Measurements from ENCODE around the gene PMM2.
"Not testable (repeated sequence)": the region's sequence is repeated elsewhere in the genome, so short reads cannot be mapped to it uniquely, and the experiment has no call there.

The PMM2 gene

DNA sequence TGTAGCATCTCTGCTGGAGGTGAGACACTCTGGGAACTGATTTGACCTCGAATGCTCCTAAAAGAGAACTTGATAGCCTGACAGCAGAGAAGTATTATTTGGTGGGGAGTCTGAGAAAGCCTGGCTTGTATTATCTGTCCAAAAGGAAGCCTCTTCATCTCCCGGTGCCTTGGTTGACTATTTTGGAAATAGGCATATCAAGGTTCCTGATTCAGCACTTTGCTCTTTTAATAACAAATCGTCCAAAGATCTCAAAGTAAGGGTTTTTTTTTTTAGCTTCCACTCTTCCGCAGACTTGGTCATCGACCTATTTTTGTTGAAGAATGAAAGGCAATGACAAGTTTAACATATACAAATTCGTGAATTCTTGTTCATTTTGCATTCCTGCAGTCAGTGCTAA, 15.0 kb upstream of the PMM2 start:
- no peak for DNase-seq (ENCODE audit: low read depth in 2 of 2)

DNA sequence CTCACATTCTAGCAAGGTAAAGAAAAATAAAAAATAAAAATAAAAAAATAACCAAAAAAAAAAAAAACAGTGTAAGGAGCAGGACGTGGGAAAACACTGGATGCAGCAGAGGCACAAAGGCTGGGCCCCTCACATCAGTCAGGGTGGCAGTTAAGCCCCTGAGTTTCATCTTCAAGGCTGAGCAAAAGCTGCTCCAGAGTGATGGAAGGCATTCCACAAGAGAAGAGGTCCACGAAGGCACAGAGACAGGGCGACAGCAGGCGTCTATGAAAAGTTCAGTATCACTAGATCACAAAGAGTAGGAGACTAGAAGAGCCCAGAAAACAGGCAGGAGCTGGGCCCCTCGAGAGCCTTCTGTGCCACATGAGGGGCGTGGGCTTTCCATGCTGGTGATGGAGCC, 12.2 kb upstream of the PMM2 start:
- DNase-seq (ENCODE audit: low read depth in 2 of 2) = no peak

DNA sequence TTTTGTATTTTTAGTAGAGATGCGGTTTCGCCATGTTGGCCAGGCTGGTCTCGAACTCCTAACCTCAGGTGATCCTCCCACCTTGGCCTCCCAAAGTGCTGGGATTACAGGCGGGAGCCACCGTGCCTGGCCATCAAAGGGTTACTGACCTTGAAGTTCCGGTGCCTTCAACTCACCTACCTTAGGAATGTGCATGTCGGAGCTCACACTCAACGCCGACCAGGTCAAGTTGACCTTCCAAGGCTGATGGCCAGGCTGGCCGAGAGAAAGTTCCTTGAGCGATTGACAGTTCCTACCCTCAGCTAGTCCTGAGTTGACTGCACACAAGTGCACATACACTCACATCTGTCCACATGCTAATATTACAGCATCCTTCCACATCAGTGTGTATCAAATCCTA, 11.3 kb upstream of the PMM2 start:
- not testable (repeated sequence) for DNase-seq (ENCODE audit: low read depth in 2 of 2)

DNA sequence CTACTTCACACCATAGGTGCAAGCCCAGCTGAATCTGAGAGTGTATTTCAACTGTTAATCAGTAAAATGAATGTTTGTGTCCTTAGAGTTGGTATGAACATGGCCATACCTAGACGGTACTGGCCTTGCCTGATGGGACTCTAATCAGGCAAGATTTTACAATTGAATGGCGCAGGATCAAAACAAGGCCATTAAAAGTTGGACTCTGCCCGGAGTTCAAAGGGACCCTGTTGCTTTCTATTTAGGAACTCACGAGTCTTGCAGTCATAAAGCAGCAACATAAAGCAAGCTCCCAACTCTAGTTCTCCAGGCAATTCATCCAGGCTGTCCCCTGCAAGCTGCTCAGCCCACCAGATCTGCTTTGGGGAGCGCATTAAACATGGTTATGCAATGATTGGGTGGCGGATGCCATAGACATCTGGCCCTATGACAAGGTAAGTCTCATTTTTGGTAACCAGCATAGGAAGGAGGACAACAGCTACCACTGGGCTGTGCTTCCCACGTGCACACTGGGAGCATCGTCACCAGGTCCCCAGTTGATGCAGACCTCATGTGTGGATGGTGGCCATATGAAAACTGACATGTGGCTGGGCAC, 9.0 kb upstream of the PMM2 start:
- DNase-seq (ENCODE audit: low read depth in 2 of 2) = no peak

DNA sequence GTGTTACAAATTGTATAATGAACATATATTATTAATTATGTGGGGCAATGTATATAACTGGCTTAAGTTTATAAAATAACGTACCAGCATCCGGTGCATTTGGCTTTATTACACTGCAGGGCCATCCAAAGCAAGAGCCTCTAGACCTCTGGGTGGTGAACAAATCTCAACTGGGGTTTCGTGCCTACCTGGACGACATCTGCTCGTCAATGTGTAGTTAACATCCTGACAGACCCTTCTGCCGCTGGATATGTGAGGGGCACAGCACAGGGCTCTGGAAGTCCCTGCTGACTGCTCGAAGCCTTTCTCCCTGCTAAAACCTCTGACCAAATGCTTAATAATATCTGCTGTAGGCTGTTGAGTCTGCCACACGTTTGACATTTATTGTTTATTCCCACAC, 2.5 kb upstream of the PMM2 start:
- DNase-seq (ENCODE audit: low read depth in 2 of 2) = no peak

DNA sequence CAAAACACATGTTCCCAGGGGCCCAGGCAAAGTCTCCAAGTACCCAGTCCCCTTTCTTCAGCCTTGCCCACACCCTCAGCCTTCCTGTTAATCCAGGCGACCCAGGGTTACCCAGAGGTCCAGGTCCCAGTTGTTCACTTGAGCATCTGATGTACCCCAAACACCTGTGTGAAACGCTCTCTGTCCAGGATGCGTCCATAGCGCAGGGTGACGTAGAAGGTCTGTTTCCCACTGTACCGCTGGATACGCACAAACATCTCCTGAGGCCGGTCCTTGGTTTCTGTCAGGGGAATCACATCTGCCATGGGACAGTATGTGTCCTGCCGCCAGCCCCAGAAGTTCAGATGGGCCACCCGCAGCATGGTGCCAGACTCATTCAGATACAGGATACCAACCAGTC, 1.8 kb upstream of the PMM2 start:
- no peak for DNase-seq (ENCODE audit: low read depth in 2 of 2)

DNA sequence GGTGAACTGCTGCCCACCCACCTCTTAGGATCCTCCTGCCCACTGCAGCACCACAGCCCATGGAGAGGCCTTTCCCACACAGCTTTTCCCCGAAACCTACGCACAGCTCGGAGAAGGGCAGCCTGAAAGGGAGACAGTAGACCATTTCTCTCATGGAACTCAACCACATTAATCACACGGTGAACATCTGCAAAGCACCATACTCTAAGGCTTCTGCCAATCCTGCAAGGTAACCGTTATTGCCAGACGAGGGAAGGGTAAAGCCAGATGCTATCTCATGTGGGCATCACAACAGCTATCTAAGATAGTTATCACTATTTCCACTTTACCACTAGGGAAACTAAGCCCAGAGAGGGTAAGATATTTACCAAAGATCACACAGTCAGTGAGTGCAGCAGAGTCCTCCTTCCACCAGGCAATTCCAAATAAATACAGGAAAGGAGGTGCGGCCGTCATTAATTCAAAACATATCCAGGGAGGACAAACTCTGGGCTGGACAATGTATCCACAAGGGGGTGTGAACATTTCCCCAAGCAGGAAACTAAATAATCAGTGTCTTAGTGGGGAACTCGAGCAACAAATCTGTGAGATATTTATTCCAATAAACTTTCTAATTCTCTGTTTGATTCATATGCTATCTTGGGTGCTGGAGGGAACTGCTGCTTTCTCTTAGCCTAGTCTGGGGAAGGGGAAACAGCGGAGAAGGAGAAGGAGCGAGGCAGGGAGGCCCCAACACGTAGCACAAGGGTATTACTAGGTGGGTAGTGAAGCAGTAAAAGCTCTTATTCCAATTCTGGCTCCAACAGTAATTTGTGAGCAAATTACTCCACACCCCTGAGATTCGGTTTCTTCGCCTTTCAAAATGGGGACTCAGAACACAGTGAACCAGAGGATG, 923 bp upstream of the PMM2 start:
- DNase-seq (ENCODE audit: low read depth in 2 of 2) = no peak

DNA sequence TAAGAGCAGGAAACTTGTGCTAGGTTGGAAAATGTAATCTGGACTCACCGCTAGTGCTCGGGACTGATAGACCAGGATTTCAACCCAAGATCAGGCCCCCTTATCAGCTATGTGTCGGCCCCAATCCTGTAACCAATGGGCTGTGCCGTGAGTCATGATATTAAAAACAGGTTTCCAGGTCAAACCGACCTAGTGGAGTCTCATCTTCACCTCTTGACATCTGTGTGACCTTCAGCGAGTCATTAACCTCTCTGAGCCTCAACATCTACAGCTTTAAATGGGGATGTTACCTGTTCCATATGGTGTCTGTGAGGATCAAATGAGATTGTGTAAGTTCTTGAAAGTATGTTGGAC, 512 bp downstream of the PMM2 start:
- DNase-seq (ENCODE audit: low read depth in 2 of 2) = no peak

DNA sequence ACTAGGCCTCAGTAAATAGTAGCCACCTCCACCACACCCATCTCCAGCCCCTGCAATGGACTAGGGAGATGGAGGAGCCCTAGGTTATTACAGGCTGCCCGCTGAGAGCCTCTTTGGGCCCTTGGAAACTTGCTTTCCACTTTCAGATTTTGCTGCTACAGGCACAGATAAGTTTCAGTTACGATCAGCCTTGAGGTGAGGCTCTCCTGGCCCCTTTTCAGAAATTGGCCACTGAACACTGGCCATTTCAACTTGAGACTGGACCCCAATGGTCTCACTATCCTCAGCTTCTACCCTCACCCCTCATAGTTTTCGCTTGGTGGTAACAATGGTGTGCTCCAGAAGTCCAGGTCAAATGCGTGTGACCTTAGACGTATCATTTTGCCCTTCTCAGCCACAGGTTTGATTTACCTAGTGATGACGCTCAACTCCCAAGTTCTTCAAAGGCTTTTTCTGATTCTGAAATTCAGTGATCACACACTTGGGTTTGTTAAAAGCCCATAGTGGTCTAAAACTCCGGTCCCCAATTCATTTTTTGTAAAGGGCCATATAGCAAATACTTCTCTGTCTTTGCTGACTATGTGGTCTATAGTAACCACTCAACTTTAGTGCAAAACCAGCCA, 1.0 kb downstream of the PMM2 start:
- DNase-seq (ENCODE audit: low read depth in 2 of 2) = no peak

DNA sequence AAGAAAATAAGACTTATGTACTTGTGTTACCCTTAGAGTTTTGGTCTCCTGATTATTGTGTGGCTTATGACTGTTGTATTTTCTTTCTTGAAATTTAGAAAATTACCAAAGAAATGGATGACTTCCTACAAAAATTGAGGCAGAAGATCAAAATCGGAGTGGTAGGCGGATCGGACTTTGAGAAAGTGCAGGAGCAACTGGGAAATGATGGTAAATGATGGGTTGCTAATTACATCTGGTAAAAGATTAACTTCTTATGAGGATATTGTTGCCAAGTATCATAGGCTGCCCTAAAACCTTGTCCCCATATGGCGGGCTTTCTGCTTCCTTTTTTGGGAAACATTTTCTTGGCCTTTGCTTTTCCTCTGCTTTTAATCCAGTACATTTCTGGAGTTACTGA, 4.1 kb downstream of the PMM2 start:
- DNase-seq (ENCODE audit: low read depth in 2 of 2) = no peak

DNA sequence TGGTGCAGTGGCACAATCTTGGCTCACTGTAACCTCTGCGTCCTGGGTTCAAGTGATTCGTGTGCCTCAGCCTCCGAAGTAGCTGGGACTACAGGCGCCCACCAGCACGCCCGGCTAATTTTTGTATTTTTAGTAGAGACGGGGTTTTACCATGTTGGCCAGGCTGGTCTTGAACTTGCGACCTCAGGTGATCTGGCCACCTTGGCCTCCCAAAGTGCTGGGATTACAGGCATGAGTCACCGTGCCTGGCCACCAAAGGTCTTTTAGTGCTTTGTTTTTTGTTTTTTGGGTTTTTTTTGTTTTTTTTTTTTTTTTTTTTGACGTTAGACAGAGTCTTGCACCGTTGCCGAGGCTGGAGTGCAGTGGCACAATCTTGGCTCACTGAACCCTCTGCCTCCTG, 6.1 kb downstream of the PMM2 start:
- DNase-seq (ENCODE audit: low read depth in 2 of 2) = not testable (repeated sequence)

DNA sequence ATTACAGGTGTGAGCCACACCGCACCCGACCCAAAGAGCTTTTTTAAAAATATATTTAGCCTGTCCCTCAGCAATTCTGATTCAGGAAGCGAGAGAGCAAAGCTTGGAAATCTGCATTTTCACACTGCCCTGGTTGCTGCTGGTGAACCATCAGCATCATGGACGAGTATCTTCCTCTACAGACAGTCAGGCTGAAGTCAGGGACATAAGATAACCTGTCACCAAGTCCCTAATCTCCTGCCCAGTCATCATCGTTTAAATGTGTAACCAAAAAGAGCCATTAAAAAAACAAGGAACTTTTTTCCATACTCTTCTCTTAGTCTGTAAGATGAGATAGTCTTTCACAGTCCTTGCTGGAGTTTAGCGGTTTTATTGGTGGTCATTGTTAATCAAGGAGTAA, 6.7 kb downstream of the PMM2 start:
- no peak for DNase-seq (ENCODE audit: low read depth in 2 of 2)

DNA sequence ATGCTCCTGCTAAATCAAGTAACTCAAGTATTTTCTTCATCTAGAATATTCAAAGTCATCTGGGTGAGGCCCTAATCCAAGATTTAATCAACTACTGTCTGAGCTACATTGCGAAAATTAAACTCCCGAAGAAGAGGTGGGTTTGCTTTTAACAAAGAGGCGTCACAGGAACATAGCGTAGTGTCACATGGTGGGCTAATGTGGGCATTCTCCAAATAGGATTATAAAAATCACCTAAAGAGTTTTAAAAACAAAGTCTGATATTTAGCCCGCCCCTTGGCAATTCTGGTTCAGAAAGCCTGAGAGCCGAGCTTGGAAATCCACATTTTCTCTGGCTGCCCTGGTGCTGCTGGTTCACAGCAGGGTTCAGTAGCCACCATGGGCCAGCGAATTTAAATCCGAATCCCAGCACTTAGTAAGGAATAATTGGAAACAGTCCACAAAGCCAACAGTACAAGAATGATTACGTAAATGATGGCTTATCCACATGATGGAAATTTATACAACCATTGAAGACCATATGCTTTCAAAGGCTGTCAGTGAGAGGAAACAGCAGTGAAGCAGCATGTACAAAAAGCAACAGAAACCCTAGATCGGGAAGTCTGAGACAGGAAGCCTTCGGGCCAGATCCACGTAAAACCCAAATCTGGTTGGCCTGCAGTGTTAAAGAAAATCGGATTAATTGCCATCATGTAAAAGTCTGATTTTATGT, 8.8 kb downstream of the PMM2 start:
- no peak for DNase-seq (ENCODE audit: low read depth in 2 of 2)

DNA sequence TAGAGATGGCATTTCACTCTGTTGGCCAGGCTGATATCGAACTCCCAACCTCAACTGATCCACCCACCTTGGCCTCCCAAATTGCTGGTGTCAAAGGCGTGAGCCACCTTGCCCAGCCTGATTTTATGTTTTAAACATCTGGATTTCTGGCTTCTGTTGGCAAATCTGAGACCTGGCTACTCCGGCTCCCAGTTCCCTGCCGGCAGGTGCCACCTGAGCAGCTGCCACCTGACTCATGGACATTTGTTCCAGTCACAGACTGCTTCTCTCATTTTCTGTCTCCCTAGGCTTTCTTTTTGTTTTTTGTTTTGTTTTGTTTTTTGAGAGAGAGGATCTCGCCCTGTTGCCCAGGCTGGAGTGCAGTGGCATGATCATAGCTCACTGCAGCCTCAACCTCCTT, 9.6 kb downstream of the PMM2 start:
- DNase-seq (ENCODE audit: low read depth in 2 of 2) = no peak

DNA sequence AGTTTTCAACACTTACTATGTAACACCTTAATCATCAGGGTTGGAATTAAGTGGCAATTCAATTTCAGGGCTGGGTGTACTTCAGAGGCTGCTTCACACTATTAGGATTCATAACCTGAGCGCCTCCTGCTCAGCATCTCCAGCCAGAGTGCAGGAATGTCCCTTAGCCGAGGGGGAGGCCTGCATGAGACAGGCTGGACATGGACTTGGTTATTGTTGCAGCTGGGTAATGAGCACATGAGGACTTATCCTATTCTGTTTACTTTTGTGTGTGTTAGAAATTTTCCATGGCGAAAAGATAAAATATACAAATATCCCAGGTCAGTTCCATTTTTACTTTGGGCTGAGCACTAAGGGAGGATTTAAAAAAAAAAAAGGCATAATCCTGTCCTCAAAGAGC, 10.4 kb downstream of the PMM2 start:
- no peak for DNase-seq (ENCODE audit: low read depth in 2 of 2)

DNA sequence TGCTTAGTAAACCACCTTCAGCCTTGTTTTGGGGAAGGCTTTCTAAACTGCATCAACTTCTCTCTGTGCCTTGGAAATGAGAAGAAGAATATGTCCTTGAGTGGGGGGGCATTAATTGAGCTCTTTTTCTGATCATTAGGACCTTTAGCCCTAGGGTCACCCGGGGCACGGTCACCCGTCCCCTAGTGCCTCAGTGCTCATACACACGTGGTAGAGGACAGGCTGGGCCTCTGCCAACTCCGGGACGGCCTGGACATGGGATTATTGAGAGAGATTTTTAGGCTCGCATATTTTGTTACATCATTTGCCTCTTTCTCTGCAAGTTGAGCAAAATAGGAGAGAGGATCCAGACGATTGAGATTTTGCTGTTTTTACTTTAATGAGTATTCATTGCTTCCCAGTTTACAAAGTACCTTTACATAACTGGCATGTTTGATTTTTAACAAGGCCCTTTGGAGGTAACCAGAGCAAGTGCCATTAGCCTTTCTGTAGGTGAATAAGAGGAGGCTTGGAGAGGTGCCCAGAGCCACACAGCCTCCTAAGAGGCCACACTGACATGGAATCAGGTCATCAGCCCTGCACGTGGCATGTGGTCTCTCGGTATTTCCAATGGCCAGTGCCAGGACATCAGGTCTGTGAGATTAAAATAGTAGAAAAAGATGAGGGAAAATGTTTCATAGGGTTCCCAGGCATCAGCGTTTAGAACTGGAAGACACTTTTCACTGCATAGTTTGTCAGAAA, 11.1 kb downstream of the PMM2 start:
- no peak for DNase-seq (ENCODE audit: low read depth in 2 of 2)

DNA sequence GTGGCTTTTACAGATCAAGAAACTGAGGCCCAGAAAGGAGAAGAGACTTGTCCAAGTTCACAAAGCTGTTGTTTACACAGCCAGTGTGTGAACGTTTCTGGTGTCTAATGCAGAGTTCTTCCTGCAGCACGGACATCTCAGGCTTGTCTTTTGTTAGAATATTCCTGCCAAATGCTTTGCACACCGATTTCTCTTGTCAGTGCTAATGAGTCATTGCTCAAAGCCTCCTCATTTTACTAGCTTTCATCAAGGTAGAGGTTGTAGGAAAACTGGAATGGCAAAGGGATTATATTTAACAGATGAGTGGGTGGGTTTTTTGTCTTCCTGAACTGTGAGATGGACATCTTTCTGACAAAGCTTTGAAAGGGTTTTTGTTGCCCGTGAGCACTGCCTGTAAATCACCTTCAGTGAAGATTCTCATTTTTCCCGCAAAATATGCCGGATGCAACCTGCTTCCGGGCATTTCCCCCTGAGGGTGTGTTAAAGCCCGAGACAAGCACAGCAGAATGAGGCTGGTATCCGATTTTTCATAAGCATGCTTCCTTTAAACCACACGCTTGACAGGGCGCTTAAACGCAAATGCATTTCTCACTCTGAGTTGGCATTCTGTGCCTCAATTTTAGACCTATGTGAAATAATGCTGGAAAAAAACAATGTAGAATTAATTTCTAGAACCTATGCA, 14.7 kb downstream of the PMM2 start:
- no peak for DNase-seq (ENCODE audit: low read depth in 2 of 2)

DNA sequence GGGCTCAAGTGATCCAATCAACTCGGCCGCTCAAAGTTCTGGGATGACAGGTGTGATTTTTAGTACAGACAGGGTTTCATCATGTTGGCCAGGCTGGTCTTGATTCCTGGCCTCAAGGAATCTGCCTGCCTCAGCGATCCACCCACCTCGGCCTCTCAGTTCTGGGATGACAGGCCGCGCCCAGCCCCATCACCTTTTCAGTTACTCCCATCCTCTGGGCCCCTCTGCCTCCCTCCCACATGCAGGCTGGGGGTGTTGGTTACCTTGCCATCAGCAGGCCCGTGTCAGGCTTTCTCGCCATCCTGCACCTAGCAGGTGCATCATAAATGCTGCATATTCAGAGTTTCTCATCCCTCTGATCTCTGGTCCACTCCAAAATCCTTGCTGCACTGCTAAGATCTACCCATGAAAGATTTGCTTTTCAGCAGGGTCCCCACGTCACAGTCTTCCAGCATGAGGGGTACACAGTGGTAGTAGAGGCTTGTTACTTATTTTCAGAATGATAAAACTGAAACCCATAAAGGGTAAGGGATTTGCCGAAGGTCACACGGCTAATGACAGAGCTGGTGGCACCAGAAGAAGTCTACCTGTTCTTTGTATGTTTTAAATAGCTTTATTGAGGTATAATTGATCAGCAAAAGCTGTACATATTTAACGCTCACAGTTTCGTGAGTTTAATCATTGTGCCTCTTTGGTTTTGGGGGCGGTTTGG, 16.6 kb downstream of the PMM2 start:
- DNase-seq (ENCODE audit: low read depth in 2 of 2) = no peak

DNA sequence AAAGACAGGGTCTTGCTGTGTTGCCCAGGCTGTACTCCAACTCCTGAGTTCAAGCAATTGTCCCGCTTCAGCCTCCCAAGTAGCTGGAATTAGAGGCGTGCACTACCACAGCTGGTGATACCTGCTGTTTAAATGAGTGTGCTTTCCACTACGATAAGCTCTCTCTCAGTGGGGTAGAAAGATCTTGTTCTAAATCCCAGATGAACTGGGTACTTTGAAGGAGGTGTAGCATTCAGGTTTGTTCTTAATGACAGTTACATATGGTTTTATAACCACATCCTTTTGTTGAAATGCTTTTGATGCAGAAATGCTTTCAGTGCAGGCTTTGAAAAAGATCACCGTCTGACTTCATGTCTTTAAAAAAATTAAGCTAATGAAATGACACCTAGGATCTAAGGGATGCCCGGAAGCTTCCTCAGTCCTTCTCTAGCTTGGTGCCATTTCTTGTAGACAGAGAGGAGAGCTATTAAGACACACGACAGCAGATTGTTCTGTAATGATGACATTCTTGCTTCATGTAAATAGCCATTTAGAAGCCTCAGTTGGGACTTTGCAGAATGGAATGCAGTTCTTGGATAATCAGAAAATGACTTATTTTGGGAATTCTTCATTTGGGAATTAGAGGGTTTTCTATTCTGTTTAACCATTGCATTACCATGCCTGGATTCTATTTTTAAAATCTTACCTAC, 19.5 kb downstream of the PMM2 start:
- no peak for DNase-seq (ENCODE audit: low read depth in 2 of 2)
